ENCODE data around the gene ABCG2.
"Not testable (repeated sequence)": the region's sequence is repeated elsewhere in the genome, so short reads cannot be mapped to it uniquely, and the experiment has no call there.

Gene ABCG2

GRCh38 chr4:88112856-88113255 lies 45.6 kb downstream of the ABCG2 start:
- CTCF ChIA-PET: interaction anchor here (0.6 to 0.7 kb wide), 2 partner anchors 99 to 106 kb away, joined by 3 read pairs; no protein-coding TSS in a partner anchor
- no peaks in the 10 kb centered on the region for H3K36me3 Mint-ChIP-seq
- no peaks in the 10 kb centered on the region for H3K9me3 Mint-ChIP-seq
- H3K4me1 Mint-ChIP-seq: no peaks in the 10 kb centered on the region
- no peak for DNase-seq
- no peaks in the 10 kb centered on the region for H3K27me3 Mint-ChIP-seq
- no peak overlapping the region for H3K4me3 Mint-ChIP-seq
- no peak overlapping the region for H3K27ac Mint-ChIP-seq

GRCh38 chr4:88110826-88111225 lies 47.6 kb downstream of the ABCG2 start:
- H3K27me3 Mint-ChIP-seq: no peaks in the 10 kb centered on the region

DNA sequence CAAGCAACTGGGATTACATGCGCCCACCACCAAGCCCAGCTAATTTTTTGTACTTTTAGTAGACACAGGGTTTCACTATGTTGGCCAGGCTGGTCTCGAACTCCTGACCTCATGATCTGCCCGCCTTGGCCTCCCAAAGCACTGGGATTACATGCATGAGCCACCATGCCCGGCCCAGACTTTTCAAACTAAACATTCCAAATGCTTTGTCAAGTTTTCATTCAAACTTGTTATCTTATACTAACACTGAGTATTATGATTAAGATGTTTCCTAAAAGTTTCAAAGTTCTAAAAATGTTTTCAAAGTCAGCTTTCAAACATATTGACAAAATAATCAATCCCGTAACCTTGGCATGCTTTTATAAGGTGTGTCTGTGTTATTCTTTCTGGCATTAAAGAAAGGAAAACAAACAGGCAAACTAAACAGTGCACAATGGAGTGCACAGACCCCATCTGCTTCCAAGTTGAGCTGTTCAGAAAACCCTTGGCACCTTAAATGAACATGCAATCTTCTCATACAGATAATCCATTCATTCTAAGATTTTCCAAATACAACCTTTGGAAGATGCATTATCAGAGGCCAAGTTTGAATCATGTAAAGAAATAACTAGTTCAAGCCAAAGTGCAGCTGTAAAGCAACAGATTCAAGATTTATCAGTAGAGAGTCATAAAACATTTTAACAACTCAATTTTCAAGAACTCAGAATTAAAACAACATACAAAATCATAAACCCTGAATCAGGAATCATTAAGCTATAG lies 49.1 kb downstream of the ABCG2 start:
- no peaks in the 10 kb centered on the region for H3K4me1 Mint-ChIP-seq
- no peak overlapping the region for H3K4me3 Mint-ChIP-seq
- H3K9me3 Mint-ChIP-seq: no peaks in the 10 kb centered on the region
- H3K27ac Mint-ChIP-seq: no peak overlapping the region
- H3K36me3 Mint-ChIP-seq: no peaks in the 10 kb centered on the region
- DNase-seq: no peak
- CTCF ChIA-PET: interaction anchor here (1.1 kb wide), 1 partner anchor 59 kb away, joined by 4 read pairs; no protein-coding TSS in a partner anchor
- no peaks in the 10 kb centered on the region for H3K27me3 Mint-ChIP-seq

More at GRCh38 chr4:88110826-88111225, 47.6 kb downstream of the ABCG2 start:
- no peaks in the 10 kb centered on the region for H3K36me3 Mint-ChIP-seq
- H3K27ac Mint-ChIP-seq: no peak overlapping the region
- DNase-seq: no peak
- CTCF ChIA-PET: interaction anchor here (0.7 kb wide), 1 partner anchor 147 kb away, joined by 4 read pairs; no protein-coding TSS in a partner anchor
- H3K9me3 Mint-ChIP-seq: no peaks in the 10 kb centered on the region
- no peak overlapping the region for H3K4me3 Mint-ChIP-seq
- no peaks in the 10 kb centered on the region for H3K4me1 Mint-ChIP-seq

DNA sequence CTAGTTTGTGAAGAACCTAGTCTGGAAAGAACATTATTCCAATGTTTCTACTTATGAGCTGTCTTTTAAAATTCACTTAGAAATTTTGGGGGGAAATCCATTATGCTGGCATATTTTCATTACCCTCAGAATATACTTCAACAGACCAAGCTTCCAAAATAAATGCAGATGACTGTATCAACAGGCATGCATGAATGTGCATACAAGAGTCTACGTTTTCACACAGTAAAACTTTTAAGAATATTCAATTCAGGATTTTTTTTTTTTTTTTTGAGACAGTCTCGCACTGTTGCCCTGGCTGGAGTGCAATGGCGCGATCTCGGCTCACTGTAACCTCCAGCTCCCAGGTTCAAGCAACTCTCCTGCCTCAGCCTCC lies 49.7 kb downstream of the ABCG2 start:
- Mint-ChIP-seq H3K4me3 (no peak overlapping the region), H3K27ac (no peak overlapping the region), H3K36me3 (no peaks in the 10 kb centered on the region), H3K9me3 (no peaks in the 10 kb centered on the region), H3K4me1 (no peaks in the 10 kb centered on the region), H3K27me3 (no peaks in the 10 kb centered on the region)
- CTCF ChIA-PET: no interaction called here
- DNase-seq: no peak

GRCh38 chr4:88108108-88108465 lies 50.4 kb downstream of the ABCG2 start:
- H3K27me3 Mint-ChIP-seq, CTCF ChIA-PET, DNase-seq, H3K27ac Mint-ChIP-seq, H3K4me3 Mint-ChIP-seq, H3K4me1 Mint-ChIP-seq, H3K9me3 Mint-ChIP-seq, H3K36me3 Mint-ChIP-seq: not testable (repeated sequence)

DNA sequence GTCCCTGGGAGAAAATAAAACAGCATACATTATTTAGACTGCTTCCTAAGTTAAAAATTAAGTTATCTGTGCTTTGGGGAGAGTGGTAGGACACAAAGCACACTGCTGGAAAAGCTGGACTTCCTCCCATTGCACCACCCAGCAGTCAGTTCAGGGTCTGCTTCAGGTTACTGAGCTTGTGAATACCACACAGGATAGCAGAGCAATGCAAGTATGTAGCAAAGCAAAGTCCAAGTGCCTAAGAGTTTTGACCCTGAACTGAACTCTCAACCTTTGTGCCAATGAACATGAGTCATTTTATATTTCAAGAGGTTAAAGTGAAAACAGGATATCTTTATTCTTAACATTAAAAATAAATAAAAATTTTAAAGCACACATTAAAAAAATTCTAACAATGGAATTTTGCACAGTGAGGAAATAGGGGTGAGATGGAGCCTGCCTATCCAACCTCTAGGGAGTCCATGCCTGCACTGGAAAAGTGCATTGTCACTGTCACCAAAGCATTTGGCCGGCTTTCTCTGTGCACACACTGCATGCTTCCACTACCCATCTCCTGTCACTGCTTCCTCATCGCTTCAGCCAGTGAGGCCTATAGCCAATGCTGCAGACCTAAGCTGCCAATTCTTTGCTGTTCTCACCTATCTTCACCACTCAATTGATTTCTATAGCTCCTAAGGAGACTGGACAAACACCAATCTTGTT lies 50.9 kb downstream of the ABCG2 start:
- Mint-ChIP-seq H3K4me3 (no peak overlapping the region), H3K27me3 (no peaks in the 10 kb centered on the region), H3K27ac (no peak overlapping the region), H3K4me1 (no peaks in the 10 kb centered on the region), H3K9me3 (no peaks in the 10 kb centered on the region), H3K36me3 (no peaks in the 10 kb centered on the region)
- DNase-seq: no peak
- CTCF ChIA-PET: no interaction called here

DNA sequence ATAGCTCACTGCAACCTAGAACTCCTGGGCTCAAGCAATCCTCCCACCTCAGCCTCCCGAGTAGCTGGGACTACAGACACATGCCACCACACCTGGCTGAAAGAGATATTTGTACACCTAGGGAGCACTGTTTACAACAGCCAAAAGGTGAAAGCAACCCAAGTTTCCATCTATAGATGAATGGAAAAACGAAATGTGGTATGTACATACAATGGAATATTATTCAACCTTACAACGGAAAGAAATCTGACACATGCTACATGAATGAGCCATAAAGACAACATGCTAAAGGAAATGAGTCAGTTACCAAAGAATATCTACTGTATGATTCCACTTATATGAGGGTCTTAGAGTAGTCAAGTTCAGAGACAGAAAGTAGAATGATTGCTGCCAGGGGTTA lies 52.2 kb downstream of the ABCG2 start:
- Mint-ChIP-seq H3K4me1 (no peaks in the 10 kb centered on the region), H3K27me3 (peaks cover 4% of the 10 kb centered on the region), H3K9me3 (no peaks in the 10 kb centered on the region), H3K4me3 (no peak overlapping the region), H3K27ac (no peak overlapping the region), H3K36me3 (no peaks in the 10 kb centered on the region)
- no peak for DNase-seq
- CTCF ChIA-PET: no interaction called here

- no peaks in the 10 kb centered on the region for H3K9me3 Mint-ChIP-seq
- DNase-seq: no peak
- CTCF ChIA-PET: no interaction called here
- H3K36me3 Mint-ChIP-seq: no peaks in the 10 kb centered on the region
- H3K4me3 Mint-ChIP-seq: no peak overlapping the region
- peaks cover 11% of the 10 kb centered on the region for H3K27me3 Mint-ChIP-seq
- H3K4me1 Mint-ChIP-seq: no peaks in the 10 kb centered on the region
- H3K27ac Mint-ChIP-seq: no peak overlapping the region
Observed at GRCh38 chr4:88104902-88105610, 53.4 kb downstream of the ABCG2 start.

DNA sequence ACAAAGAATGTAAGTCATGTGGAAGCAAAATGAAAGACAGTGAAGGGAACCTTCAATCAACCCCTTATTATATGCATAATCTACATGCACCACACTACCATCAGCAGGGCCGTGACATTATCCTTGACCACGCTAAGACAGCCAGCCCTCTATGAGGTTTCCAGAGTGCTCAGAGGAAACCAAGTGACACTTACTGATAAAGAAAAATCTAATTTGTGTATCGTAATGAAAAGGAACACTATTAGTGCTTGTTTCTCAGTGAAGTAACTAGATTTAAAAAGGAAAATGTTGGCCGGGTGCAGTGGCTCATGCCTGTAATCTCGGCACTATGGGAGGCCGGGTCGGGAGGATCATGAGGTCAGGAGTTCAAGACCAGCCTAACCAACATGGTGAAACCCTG lies 56.4 kb downstream of the ABCG2 start:
- H3K27me3 Mint-ChIP-seq: peaks cover 16% of the 10 kb centered on the region
- CTCF ChIA-PET: no interaction called here
- no peaks in the 10 kb centered on the region for H3K36me3 Mint-ChIP-seq
- no peak for DNase-seq
- H3K4me1 Mint-ChIP-seq: no peaks in the 10 kb centered on the region
- H3K4me3 Mint-ChIP-seq: no peak overlapping the region
- no peak overlapping the region for H3K27ac Mint-ChIP-seq
- no peaks in the 10 kb centered on the region for H3K9me3 Mint-ChIP-seq

- CTCF ChIA-PET: no interaction called here
- DNase-seq: no peak
- H3K27me3 Mint-ChIP-seq: peaks cover 16% of the 10 kb centered on the region
- H3K36me3 Mint-ChIP-seq: no peaks in the 10 kb centered on the region
- H3K27ac Mint-ChIP-seq: no peak overlapping the region
- H3K4me3 Mint-ChIP-seq: no peak overlapping the region
- H3K4me1 Mint-ChIP-seq: no peaks in the 10 kb centered on the region
- H3K9me3 Mint-ChIP-seq: no peaks in the 10 kb centered on the region
Observed at GRCh38 chr4:88101165-88101564, 57.3 kb downstream of the ABCG2 start.

DNA sequence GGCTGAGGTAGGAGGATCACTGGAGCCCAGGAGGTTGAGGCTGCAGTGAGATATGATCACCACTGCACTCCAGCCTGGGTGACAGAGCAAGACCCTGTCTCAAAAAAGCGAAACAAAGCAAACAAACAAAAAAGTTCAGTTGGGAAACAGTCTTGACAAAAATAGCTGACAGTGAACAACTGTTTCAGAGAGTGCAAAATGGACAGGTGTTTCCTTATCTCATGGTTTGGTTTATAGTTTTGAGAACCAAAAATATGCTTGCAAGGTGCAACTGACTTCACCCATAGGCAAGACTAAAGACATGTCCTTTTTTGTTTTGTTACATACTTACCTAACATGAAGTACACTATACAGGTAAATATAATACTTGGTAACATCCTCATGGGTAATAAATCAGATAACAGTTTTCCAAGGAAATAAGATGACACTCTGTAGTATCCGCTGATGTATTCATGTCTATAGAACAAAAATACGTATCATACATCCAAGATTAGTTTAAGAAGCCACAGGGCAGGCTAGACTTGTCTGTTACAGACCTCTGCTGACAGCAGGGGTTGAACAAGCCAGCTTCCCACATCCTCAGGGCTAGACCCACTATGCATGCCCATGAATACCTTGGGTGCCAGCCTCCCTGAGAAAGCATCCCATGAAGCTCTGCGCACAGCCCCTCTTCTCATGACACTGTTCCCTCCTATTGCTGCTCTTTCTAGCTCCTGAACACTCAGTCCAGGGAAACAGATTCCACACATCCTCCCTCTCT lies 59.3 kb downstream of the ABCG2 start:
- Mint-ChIP-seq H3K36me3 (no peaks in the 10 kb centered on the region), H3K27ac (peak overlapping the region; percentile 51), H3K4me3 (no peak overlapping the region), H3K4me1 (no peaks in the 10 kb centered on the region), H3K9me3 (no peaks in the 10 kb centered on the region), H3K27me3 (peaks cover 16% of the 10 kb centered on the region)
- CTCF ChIA-PET: no interaction called here
- no peak for DNase-seq

GRCh38 chr4:88097781-88098180 lies 60.7 kb downstream of the ABCG2 start:
- Mint-ChIP-seq H3K27me3 (peaks cover 16% of the 10 kb centered on the region), H3K36me3 (no peaks in the 10 kb centered on the region), H3K4me1 (no peaks in the 10 kb centered on the region), H3K4me3 (no peak overlapping the region), H3K27ac (no peak overlapping the region), H3K9me3 (no peaks in the 10 kb centered on the region)
- DNase-seq: no peak
- CTCF ChIA-PET: no interaction called here

- no peaks in the 10 kb centered on the region for H3K36me3 Mint-ChIP-seq
- H3K27ac Mint-ChIP-seq: no peak overlapping the region
- DNase-seq: no peak
- no peak overlapping the region for H3K4me3 Mint-ChIP-seq
- peaks cover 16% of the 10 kb centered on the region for H3K27me3 Mint-ChIP-seq
- H3K9me3 Mint-ChIP-seq: no peaks in the 10 kb centered on the region
- no peaks in the 10 kb centered on the region for H3K4me1 Mint-ChIP-seq
- CTCF ChIA-PET: no interaction called here
Observed at GRCh38 chr4:88097301-88097700, 61.1 kb downstream of the ABCG2 start.

- DNase-seq: no peak
- CTCF ChIA-PET: no interaction called here
- Mint-ChIP-seq H3K9me3 (no peaks in the 10 kb centered on the region), H3K27me3 (no peaks in the 10 kb centered on the region), H3K4me3 (no peak overlapping the region), H3K36me3 (no peaks in the 10 kb centered on the region), H3K27ac (no peak overlapping the region), H3K4me1 (no peaks in the 10 kb centered on the region)
Observed at GRCh38 chr4:88093874-88094273, 64.6 kb downstream of the ABCG2 start.
